HepG2 (cell line): ENCODE measurements around the gene KCNJ6. TPM values are rescaled to one million over a fixed set of nuclear protein-coding genes. Genes with fewer than 3 reads are reported as not detected.

Source experiments
- ATAC-seq: fragments of 200-7000 bp; cut with Tn5 transposase; 3 replicates; pipeline ENCODE4 v1.9.1; 2020; ENCODE audit warnings: mild to moderate bottlenecking, moderate library complexity
- BruUV-seq: library from RNA; stranded (reverse); fragments of 400-500 nt; replicated peaks from 2 replicates; lab custom pipeline; 2021; lab: Mats Ljungman, UMichigan
- CTCF ChIA-PET: fragments of 300-600 bp; formaldehyde crosslinking; extraction: SDS; loops from one replicate; lab custom pipeline; 2021; ENCODE audit warnings: low total read pairs, inconsistent platforms, low intra/inter-chr PET ratio; lab: Yijun Ruan, JAX
- POLR2A ChIA-PET: fragments of 350-600 bp; sonication (Branson Sonifier 250); formaldehyde crosslinking; loops from one replicate; lab custom pipeline; 2020; ENCODE audit warnings: antibody characterized with exemption, inconsistent platforms; lab: Yijun Ruan, JAX
- DNase-seq: peaks from one replicate; pipeline ENCODE4 v3.0.0-alpha.2; 2015; ENCODE audit warnings: low spot score
- FAIRE-seq: peaks from 3 replicates; lab custom pipeline; 2011; peaks lifted over from hg19 to GRCh38; lab: Jason Lieb, UNC
- H2AFZ ChIP-seq: one replicate; pipeline ENCODE4 v1.6.1; 2011; ENCODE audit warnings: low read length, inconsistent platforms
- H3K27ac ChIP-seq: fragments of 300-600 bp; 3 replicates; pipeline ENCODE4 v1.8.0; 2011; ENCODE audit warnings: mixed run types, mild to moderate bottlenecking, mixed read lengths, low read length, inconsistent platforms; ENCODE audit not compliant: insufficient read depth; ENCODE audit errors: extremely low read length
- H3K27me3 ChIP-seq, 2 experiments: fragments of 200-600 bp in 1 of 2; 2 replicates in 1 of 2; 3 replicates in 1 of 2; pipeline versions ENCODE4 v1.6.0 to v1.8.0; 2011; ENCODE audit warnings: low read length in 2 of 2, mild to moderate bottlenecking in 2 of 2, moderate library complexity in 2 of 2, inconsistent platforms in 1 of 2; ENCODE audit not compliant: insufficient read depth in 2 of 2, control insufficient read depth in 1 of 2
- H3K36me3 ChIP-seq, 2 experiments: fragments of 200-600 bp in 1 of 2; replicated peaks in 1 of 2; 2 replicates in 1 of 2; 3 replicates in 1 of 2; pipeline versions ENCODE4 v1.5.1 to v1.8.0; 2011; ENCODE audit warnings: low read length in 2 of 2, inconsistent platforms in 1 of 2; ENCODE audit not compliant: insufficient read depth in 2 of 2, control insufficient read depth in 1 of 2
- H3K4me1 ChIP-seq: 2 replicates; pipeline ENCODE4 v1.5.1; 2012; ENCODE audit warnings: low read length, inconsistent platforms; ENCODE audit not compliant: insufficient read depth
- H3K4me2 ChIP-seq: 2 replicates; pipeline ENCODE4 v1.6.0; 2011; ENCODE audit warnings: low read depth, low read length, inconsistent platforms
- H3K4me3 ChIP-seq, 3 experiments: fragments of 200-600 bp in 1 of 3; sonication (generic), shearing (Covaris generic) in 1 of 3; replicated peaks in 1 of 3; 2 replicates each; pipeline ENCODE4 v1.5.1; 2011 to 2016; ENCODE audit warnings: low read length in 3 of 3, inconsistent platforms in 2 of 3, low read depth in 2 of 3, mild to moderate bottlenecking in 2 of 3, control low read depth in 1 of 3, mixed read lengths in 1 of 3; ENCODE audit not compliant: insufficient read depth in 1 of 3
- H3K79me2 ChIP-seq: one replicate; pipeline ENCODE4 v1.6.1; 2011; ENCODE audit warnings: low read length, inconsistent platforms; ENCODE audit not compliant: insufficient read depth
- H3K9ac ChIP-seq: 2 replicates; pipeline ENCODE4 v1.6.0; 2011; ENCODE audit warnings: mild to moderate bottlenecking, low read depth, low read length, inconsistent platforms; ENCODE audit not compliant: insufficient read depth
- H3K9me3 ChIP-seq: 2 replicates; pipeline ENCODE4 v1.5.1; 2012; ENCODE audit warnings: mild to moderate bottlenecking, low read length
- H4K20me1 ChIP-seq: 2 replicates; pipeline ENCODE4 v1.6.0; 2011; ENCODE audit warnings: inconsistent platforms, mild to moderate bottlenecking, low read length, moderate library complexity; ENCODE audit not compliant: insufficient read depth
- BHLHE40 ChIP-seq: IDR thresholded peaks from 2 replicates; pipeline ENCODE4 v1.6.1; 2011; ENCODE audit warnings: low read length, improper control_type of control experiment
- HNF4A ChIP-seq: sonication (generic); formaldehyde crosslinking; IDR thresholded peaks from 2 replicates; pipeline ENCODE4 v1.4.0; 2020; ENCODE audit warnings: missing genetic modification reagents
- MIER3 ChIP-seq: IDR thresholded peaks from 2 replicates; pipeline ENCODE4 v1.6.1; 2016; ENCODE audit warnings: missing compliant biosample characterization, borderline replicate concordance
- MTA1 ChIP-seq: sonication (generic); formaldehyde crosslinking; IDR thresholded peaks from 2 replicates; pipeline ENCODE4 v1.4.0; 2020; ENCODE audit warnings: missing genetic modification reagents, mild to moderate bottlenecking, borderline replicate concordance
- NR2F1 ChIP-seq, 2 experiments: fragments of 450-650 bp in 1 of 2; formaldehyde crosslinking in 1 of 2; IDR thresholded peaks; 2 replicates each; pipeline versions ENCODE4 v1.5.0 to v1.6.1; 2016 to 2020; ENCODE audit warnings: mild to moderate bottlenecking in 1 of 2, missing compliant biosample characterization in 1 of 2, missing genetic modification reagents in 1 of 2, moderate library complexity in 1 of 2
- RARG ChIP-seq: sonication (generic); formaldehyde crosslinking; IDR thresholded peaks from 2 replicates; pipeline ENCODE4 v1.4.0; 2020; ENCODE audit warnings: low read depth, mild to moderate bottlenecking, missing genetic modification reagents
- ZBTB14 ChIP-seq: sonication (generic); formaldehyde crosslinking; IDR thresholded peaks from 2 replicates; pipeline ENCODE4 v1.4.0; 2020; ENCODE audit warnings: missing genetic modification reagents
- WGBS: methylation state at CpG from one replicate; pipeline ENCODE4 v1.1.6; 2017; ENCODE audit warnings: low lambda C conversion rate; 5-methylcytosine and 5-hydroxymethylcytosine counted together
- in situ Hi-C: cut with HindIII; loops from 2 replicates; pipeline ENCODE4 v1.10.0; 2017; ENCODE audit warnings: low pct_unique_long_range_greater_than_20kb; ENCODE audit not compliant: extremely low pct_ligation_motif_present
- intact Hi-C: fragments of 100-400 bp; cut with micrococcal nuclease; formaldehyde crosslinking; loops from one replicate; pipeline ENCODE4 v1.10.0; 2022; ENCODE audit not compliant: unreplicated experiment
- polyA plus RNA-seq, 8 experiments: library from polyadenylated mRNA; depleted of rRNA in 3 of 8; stranded (reverse) in 7 of 8; unstranded in 1 of 8; fragments of >200 nt; fragmentation: Illumina TruSeq in 4 of 8; extraction: Trizol in 4 of 8; gene quantifications; 2 replicates each; pipeline versions ENCODE4 v1.2.1 to v1.2.3, GENCODE V29; 2011 to 2016; ENCODE audit warnings: low read depth in 4 of 8, missing spikeins in 1 of 8, mixed read lengths in 1 of 8; ENCODE audit not compliant: insufficient read depth in 1 of 8
- total RNA-seq, 5 experiments: library from RNA; depleted of rRNA; stranded (reverse); fragments of >200 nt; fragmentation: Illumina TruSeq; extraction: Trizol; gene quantifications; 2 replicates each; pipeline ENCODE4 v1.2.3, GENCODE V29; 2016; ENCODE audit warnings: low read depth in 1 of 5

The KCNJ6 gene
- total and polyA plus RNA-seq, 2 of the 13 experiments (the other 11 are each of a cell fraction or from before 2014, with no cell fraction given): not detected

GRCh38 chr21:37659874-37660273 is 256.4 kb downstream of the KCNJ6 start:
- no peaks in the 10 kb centered on the region for H4K20me1 ChIP-seq
- ATAC-seq: no peak; the same call in 2 of the 3 replicates
- TF ChIP-seq MTA1 (CRISPR knock-in tag) (no peak), HNF4A (CRISPR knock-in tag) (0 out of 2 replicates have a peak, but pooled peaks have one; percentile 9), RARG (CRISPR knock-in tag) (no peak), MIER3 (CRISPR knock-in tag) (no peak), BHLHE40 (peak; percentile 75), ZBTB14 (no peak), NR2F1 (CRISPR knock-in tag; IDR thresholded peaks at IDR 0.05) (0 out of 4 replicates have a peak, but pooled peaks of 1 of the 2 experiments have one; percentile 8)
- no peak overlapping the region for H3K4me2 ChIP-seq
- WGBS: 0% methylated on average over 1 of the region's 1 CpG
- in situ Hi-C loops (no loop called here), intact Hi-C loops (no loop called here)
- H3K9me3 ChIP-seq: no peaks in the 10 kb centered on the region
- BruUV-seq: no TSS peak
- H3K4me1 ChIP-seq: peaks cover 7% of the 10 kb centered on the region; the same call in 1 of the 2 replicates
- no peak overlapping the region for H2AFZ ChIP-seq
- no peak for DNase-seq
- H3K27ac ChIP-seq: no peak overlapping the region
- POLR2A ChIA-PET: no interaction called here
- H3K4me3 ChIP-seq: no peak overlapping the region
- CTCF ChIA-PET: no interaction called here
- H3K36me3 ChIP-seq: no peaks in the 10 kb centered on the region
- no peak overlapping the region for H3K9ac ChIP-seq
- H3K27me3 ChIP-seq: no peaks in the 10 kb centered on the region
- no peak for FAIRE-seq
- no peaks in the 10 kb centered on the region for H3K79me2 ChIP-seq
